ENCODE measurements around the gene MSMO1. TPM values are rescaled to one million over a fixed set of nuclear protein-coding genes. Genes with fewer than 3 reads are reported as not detected.
"Not testable (repeated sequence)": the region's sequence is repeated elsewhere in the genome, so short reads cannot be mapped to it uniquely, and the experiment has no call there.

The MSMO1 gene
- total RNA-seq, 1 experiment from 2014 or later, result 74.1 TPM

DNA sequence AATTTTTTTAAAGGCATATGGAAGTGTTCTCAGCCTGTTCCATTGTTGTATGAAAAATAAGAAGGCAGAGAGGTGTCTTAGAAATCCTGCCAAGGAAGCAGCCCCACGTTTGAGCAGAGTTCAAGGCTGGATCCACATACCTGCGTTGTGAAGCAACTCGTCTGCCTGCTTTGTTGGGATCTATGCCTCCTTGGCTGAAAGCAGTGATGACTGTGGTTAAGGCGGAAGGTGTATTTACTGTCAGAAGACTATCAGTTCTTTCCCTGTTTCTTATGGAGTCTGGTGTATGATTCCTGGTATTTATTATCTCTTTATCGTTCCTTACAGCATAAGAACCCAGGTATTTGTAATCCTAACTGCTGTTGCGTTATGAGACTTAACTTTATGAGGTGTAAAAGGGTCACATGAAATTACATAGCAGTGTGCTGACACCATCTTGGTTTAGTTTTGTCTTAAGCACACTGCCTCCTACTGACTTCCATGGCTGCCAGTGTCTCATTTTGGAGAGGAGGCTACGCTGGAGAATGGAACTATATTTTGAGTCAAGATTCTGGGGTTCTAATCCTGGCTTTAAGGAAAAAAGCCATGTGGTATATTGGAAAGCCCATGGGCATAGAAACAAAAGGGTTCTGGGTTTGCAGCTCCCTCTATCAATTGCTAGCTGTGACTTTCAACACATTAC, 3.1 kb upstream of the MSMO1 start:
- DNase-seq (ENCODE audit: low read depth), result no peak

DNA sequence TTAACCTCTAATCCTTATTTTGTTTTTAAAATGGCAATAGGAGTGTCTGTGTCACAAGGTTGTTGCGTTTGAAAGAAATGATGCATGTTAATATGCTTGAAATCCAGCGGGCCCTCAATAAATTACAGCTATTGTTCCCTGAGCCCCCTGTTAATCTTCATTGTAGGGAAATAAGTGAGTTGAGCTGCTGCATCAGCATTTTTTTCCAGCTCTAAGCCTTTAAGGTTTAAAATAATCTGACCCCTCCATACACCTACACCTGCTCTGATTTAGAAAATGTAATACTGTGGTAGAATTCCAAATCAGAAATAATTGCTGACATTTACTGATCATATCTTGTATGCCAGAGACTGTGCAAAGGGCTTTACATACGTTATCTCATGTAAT, 2.6 kb upstream of the MSMO1 start:
- no peak for DNase-seq (ENCODE audit: low read depth)

DNA sequence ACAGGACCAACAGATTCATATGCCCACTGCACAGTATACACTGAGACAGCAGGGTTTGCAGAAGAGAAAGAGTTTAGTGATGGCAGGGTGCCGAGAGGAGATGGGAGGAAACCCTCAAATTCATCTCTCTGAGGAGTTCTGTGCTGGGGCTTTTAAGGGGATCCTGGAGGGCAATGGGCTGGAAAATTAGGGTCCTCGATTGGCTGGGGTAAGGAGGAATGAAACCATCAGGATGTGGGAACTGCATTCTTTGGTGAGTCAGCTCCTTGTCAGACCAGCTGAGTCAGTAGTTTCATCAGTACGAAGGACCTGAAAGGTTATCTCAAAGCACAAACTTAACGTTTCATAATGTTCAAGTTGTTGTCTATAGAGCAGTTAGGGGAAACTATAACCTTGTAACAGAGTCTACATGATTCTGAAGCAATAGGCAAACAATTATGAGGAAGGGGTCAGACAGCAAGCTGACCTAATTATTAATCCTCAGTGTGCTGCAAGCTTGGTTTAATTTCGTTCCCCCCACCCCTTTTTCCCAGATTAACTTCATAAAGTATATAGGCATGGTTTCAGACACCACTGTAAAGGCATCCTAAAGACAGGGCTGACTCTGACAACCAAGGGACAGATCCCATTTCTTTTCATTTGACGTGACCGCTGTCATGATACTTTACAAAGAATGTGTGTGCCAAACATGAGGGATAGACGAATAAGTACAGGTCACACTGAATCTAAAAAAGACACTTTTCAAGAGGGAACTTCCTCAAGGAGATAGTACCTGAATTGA, 1.5 kb upstream of the MSMO1 start:
- DNase-seq (ENCODE audit: low read depth), result peak; percentile 90

GRCh38 chr4:165326831-165327210, 648 bp upstream of the MSMO1 start:
- peak; percentile 50 for DNase-seq (ENCODE audit: low read depth)

DNA sequence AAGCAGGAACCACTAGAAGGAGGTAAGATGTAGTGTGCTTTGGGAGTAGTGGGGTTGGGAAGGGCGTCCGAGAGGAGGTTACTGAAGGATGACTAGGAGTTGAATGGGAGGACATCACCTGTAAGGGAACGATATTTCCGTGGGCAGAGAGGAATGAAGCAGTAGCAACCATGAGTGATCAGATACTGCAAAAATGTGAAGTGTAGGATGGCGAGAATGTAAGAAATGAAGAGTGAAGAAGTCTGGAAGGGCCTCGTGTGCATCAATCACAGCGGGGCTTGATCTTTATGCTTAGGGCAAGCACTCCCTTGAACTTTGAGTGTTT, 594 bp downstream of the MSMO1 start:
- DNase-seq (ENCODE audit: low read depth), result no peak

- DNase-seq (ENCODE audit: low read depth), result no peak
These were observed 1.2 kb downstream of the MSMO1 start for GRCh38 chr4:165328708-165329107.

DNA sequence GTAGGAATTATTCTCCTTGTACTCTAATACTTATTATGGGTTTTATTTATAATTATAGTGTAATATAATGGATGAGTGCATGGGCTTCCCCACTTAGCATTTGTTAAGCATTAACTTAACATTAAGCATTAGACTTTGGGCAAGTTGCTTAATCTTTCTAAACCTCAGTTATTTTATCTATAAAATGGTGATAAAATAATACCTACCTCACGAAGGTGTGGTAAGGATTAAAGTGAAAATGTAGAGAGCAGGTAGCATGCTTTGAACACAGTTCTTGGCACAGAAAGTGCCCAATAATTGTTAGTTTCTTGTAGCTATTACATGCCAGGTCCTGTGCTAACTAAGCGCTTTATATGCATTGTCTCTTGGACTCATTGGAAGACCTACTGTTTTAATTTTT, 2.6 kb downstream of the MSMO1 start:
- no peak for DNase-seq (ENCODE audit: low read depth)

- DNase-seq (ENCODE audit: low read depth), result no peak
These were observed 3.2 kb downstream of the MSMO1 start for GRCh38 chr4:165330666-165331065.

DNA sequence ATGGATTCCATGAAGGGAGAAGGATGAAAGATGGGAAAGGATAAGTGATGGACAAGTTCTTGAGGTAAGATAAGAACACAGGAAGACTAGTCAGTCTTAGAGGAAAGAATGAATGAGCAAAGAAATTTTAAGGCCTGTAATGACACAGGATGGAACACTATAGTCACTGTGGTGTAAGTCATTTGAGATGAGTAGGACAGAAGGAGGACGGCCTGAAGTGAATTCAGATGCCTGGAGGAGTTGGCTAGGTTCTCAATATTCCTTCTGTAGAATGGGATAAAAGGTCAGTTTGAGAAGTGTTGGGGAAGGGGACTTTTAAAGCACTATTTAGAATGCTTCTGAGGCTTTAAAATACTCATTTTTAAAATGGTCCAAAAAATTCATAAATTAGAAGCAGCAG, 3.9 kb downstream of the MSMO1 start:
- DNase-seq (ENCODE audit: low read depth), result no peak

GRCh38 chr4:165331823-165332222, 4.4 kb downstream of the MSMO1 start:
- DNase-seq (ENCODE audit: low read depth), result no peak

DNA sequence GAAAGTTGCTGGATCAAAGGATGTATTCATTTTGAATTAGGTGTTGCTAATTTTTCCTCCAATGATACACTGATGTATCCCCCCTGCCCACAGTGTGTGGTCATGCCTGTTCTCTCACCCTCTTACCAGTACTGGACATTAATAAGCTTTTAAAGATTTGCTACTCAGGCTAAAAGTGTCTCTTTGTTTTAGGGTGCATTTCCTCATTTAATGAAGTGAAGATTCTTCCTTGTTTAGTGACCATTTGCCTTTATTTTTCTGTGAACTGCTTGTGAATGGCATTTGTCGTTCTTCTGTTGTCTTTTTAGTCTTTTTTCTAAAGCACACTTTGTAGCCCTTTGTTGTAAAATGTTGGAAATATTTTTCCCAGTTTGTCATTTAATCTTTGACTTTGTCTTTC, 5.0 kb downstream of the MSMO1 start:
- no peak for DNase-seq (ENCODE audit: low read depth)

DNA sequence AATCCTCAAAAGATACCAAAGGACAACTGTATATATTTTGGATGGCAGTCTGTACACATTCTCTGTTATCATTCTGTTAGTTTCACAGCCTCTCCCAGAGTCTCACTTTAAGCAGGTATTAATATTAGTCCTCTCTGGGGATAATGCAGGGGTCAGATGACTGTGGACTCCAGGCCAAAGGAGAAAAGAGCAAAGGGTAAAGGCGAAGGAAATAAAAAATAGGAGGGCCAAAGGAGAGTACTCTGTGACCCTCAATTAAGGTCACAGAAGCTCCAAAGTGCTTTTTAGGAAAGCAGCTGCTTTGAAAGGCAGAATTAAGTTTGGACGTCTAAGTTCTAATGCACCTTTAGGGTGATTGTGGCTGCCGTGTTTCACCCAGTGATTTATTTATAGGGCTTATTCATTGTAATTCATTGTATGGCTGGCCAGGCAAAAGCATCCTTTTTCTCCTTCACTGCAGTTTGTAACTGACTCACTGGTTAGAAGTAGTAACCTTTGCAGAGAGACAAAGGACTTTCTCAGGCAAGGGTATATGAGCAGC, 7.8 kb downstream of the MSMO1 start:
- no peak for DNase-seq (ENCODE audit: low read depth)

DNA sequence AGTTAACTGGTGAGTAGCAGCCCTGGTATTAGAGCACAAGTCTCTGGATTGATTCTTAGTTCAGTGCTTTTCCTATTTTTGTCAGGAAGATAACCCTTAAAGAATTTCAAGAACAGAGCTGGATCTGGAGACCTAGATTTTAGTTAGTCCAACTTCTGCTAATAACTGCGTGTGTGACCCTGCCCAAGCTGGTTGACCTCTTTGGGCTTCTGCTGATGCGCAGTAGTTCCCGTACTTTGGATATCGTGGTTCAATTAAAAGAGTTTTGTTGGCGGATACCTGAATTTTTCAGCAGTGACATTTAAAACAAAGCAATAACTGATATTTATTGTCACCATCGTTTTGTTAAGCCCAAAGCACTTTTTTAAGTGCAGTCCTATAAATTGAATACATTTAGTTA, 9.3 kb downstream of the MSMO1 start:
- no peak for DNase-seq (ENCODE audit: low read depth)

- DNase-seq (ENCODE audit: low read depth), result not testable (repeated sequence)
These were observed 14.9 kb downstream of the MSMO1 start for GRCh38 chr4:165342340-165342739.

- DNase-seq (ENCODE audit: low read depth), result no peak
These were observed 16.1 kb downstream of the MSMO1 start for GRCh38 chr4:165343353-165344191.

- no peak for DNase-seq (ENCODE audit: low read depth)
These were observed 18.4 kb downstream of the MSMO1 start for GRCh38 chr4:165345666-165346417.

DNA sequence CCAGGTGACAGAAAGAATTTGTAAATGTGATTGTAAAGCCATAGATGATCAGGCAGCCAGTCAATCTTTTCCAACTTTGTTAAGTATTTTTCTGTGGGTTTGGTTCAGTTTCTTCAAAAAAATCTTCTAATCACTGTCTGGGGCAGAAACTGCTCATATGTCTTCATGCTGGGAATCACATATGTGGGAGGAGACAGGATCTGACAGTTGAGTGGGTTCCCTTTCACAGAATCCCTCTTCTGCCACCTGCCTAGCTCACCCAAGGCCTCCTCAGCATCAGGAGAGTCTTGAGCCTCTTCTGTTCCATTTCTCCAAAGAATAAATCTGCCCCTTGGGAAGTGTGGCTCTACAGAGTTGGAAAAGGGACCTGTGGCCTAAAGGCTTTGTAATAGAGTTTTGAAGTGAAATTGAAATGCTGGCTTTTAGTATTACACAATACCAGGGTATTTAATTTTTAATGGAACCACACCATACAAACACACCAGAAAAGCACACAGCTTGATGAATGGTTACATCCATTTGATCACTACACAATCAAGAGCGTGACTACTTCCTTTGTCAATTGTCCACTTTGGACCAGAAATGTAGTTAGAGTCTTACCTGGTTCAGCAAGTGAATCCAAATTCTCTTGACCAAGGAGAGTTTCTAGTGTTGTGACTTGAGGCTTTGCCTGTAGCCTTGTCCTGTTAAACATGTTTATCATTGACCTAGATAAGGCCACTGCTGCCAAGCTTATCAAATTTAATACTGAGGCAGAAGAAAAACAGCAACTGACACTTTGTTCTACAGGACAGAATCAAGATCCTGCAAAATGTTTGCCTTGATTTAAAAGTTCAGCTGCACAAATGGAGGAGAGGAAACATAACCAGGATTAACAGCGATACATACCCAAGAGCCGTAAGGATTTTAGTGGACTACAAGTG, 20.4 kb downstream of the MSMO1 start:
- DNase-seq (ENCODE audit: low read depth), result no peak

DNA sequence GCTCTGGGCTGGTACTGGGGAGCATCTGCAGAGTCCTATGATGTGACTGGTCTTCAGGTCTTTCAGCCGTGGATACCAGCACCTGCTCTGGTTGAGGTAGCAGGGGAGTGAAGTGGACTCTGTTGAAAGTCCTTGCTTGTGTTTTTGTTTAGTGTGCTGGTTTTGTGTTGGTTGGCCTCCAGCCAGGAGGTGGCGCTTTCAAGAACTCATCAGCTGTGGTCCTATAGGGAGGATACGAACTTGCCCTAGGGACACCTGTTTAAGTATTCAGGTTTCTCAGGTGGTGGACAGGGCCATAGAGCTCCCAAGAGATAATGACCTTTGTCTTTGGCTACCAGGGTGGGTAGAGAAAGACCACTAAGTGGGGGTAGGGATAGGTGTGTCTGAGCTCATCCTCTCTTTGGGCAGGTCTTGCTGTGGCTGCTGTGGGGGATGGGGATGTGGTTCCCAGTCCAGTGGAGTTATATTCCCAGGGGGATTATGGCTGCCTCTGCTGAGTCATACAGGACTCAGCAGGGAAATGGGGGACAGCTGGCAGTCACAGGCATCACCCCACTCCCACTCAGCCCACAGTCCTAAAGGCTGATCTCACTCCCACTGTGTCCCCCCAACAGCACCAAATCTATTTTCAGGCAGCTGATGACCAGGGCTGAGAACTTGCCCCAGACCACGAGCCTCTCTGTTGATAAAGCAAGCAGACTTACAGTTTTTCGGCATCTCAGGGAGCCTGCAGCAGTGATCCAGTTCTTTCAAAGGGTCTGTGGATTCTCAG, 24.1 kb downstream of the MSMO1 start:
- DNase-seq (ENCODE audit: low read depth), result peak; percentile 37

GRCh38 chr4:165355900-165356300, 28.4 kb downstream of the MSMO1 start:
- DNase-seq (ENCODE audit: low read depth), result peak; percentile 13

DNA sequence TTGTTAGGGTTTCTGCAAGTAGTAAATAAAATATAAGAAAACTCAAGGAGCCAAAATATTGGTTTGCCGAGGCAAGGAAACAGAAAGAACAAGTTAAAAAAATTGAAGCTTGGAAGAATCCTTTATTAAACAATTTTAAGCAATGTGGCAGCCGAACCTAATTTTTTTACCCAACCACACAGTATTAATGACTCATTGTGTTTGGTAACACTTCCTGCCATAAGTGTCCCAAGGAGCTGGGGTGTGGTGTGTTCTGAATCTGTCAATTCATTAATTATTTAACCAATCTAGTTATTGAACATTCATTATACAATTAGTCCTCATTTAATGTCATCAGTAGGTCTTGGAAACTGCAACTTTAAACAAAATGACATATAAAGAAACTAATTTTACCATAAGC, 32.0 kb downstream of the MSMO1 start:
- peak; percentile 45 for DNase-seq (ENCODE audit: low read depth)
